ENCODE results near the gene CEP112.

The CEP112 gene

GRCh38 chr17:66076546-66077190, 115.3 kb downstream of the CEP112 start:
- peak; percentile 48 for DNase-seq (ENCODE audit: low read depth)

- no peak for DNase-seq (ENCODE audit: low read depth)
Measured at GRCh38 chr17:66073384-66073783, 118.5 kb downstream of the CEP112 start.

- peak; percentile 7 for DNase-seq (ENCODE audit: low read depth)
Measured at GRCh38 chr17:66063686-66064085, 128.2 kb downstream of the CEP112 start.

DNA sequence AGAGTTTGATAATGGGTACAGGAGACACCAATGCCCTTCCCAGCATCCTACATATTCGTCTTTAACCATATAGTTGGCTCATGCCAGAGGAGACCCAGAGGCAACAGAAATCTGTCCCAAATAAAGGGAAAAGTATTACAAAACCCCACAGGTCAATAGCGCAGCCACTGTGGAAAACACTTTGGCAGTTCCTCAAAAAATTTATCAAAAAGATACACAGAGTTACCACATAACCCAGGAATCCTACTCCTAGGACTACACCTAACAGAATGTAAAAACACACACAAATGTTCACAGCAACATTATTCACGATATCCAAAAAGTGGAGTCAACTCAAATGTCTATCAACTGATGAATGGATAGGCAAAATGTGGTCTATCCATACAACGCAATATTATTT, 135.8 kb downstream of the CEP112 start:
- no peak for DNase-seq (ENCODE audit: low read depth)

GRCh38 chr17:66054242-66054641, 137.7 kb downstream of the CEP112 start:
- no peak for DNase-seq (ENCODE audit: low read depth)

GRCh38 chr17:66044083-66044482, 147.8 kb downstream of the CEP112 start:
- DNase-seq (ENCODE audit: low read depth), result no peak

DNA sequence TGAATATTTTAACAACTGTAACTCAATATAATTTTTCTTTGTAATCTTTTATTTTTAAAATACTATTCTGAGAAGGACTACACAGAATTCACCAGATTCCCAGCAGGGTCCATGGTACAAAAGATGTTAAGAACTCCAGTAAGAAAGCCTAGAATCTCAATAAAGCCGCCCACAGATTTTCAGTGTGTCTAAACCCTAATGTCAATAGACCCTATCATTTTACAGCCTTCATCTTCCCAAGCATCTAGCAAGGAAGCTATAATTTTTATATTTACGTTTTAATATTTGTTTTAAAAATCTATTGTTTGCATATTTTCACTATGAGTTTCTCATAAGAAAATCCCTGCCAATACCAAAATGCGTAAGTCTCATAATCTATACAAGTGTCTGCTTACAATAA, 148.5 kb downstream of the CEP112 start:
- DNase-seq (ENCODE audit: low read depth), result no peak

- DNase-seq (ENCODE audit: low read depth), result no peak
Measured at GRCh38 chr17:66040402-66040801, 151.5 kb downstream of the CEP112 start.

DNA sequence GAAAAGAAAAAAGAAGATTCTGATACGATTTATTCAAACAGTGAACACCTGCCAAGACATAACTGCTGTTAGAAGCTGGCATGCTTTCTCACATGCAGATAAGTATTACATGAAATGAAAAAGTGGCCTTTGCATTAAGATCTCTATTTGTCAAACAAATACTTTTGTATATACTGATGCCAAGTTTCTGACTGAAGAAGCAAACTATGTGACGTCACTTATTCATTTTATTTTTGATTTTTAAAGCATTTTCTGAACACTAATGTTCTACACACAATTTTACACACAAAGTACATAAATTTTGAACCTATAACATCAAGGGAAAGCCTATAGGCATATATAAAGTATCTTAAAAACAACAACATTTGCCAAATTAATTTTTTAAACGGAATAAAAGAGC, 153.8 kb downstream of the CEP112 start:
- no peak for DNase-seq (ENCODE audit: low read depth)

DNA sequence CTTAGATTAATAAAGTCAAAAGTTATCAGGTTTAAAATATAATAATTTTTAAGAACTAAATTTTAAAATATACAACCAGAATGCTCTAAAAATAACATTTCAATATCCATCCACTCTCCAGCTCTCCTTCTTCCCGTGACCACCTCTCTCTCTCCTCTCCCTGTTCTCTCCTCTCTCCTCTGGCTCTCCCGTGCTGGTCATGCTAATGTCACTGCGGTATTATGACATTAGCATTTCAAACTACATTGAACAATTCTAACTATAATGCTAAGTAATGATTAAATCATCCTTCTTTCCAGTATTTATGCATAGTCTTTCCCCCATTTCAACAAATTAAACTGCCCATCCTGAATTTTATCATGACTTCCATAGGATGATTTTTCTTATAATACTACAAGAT, 154.7 kb downstream of the CEP112 start:
- no peak for DNase-seq (ENCODE audit: low read depth)

DNA sequence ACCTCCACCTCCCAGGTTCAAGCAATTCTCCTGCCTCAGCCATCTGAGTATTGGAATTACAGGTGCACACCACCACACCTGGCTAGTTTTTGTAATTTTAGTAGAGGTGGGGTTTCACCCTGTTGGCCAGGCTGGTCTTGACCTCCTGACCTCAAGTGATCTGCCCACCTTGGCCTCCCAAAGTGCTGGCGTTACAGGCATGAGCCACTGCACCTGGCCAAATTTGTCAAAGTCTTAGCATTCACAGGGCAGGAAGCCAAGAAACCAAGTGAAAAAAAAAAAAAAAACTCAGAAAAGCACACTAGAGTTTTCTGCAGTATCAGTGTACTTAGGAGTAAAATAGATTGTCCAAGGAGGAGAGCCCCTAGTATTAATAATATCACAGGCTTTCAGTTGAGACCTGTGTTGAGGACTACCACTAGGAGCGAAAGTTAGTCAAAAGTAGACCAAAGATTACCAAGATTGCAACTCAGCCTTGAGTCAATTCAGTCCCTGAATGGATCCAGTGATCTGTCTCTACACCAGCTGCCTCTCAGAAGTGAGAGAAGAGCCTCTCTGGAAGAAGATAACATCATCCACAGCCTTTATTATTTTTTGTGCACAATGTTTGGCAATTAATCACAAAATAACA, 159.7 kb downstream of the CEP112 start:
- DNase-seq (ENCODE audit: low read depth), result no peak

DNA sequence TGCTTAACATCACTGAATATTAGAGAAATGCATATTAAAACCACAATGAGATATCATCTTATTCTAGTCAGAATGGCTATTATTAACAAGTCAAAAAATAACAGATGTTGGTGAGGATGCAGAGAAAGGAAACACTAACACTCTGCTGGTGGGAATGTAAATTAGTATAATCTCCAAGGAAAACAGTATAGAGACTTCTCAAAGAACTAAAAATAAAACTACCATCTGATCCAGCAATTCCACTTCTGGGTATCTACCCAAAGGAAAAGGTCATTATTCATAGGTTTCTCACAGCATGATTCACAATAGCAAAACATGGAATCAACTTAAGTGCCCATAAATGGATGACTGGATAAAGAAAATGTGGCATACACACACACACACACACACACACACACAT, 166.4 kb downstream of the CEP112 start:
- no peak for DNase-seq (ENCODE audit: low read depth)

GRCh38 chr17:66021757-66022156, 170.2 kb downstream of the CEP112 start:
- DNase-seq (ENCODE audit: low read depth), result no peak

DNA sequence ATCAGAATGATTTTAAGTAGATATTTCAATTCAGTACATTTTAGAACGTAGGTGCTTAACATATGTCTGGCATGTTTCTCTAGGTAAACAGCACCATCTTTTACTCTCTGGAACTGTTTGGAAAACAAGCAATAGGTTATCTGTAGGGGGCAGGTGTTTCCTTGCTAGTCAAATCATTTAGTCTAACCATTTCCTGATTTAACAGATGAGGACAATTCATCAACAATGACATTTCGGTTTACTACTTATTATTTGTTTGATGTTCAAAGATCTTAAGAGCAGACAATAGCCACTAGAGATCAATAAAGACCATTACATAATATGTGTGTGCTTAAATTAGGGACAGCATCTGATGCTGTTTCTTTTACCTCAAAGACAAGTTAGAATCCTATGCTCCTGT, 173.1 kb downstream of the CEP112 start:
- DNase-seq (ENCODE audit: low read depth), result no peak

DNA sequence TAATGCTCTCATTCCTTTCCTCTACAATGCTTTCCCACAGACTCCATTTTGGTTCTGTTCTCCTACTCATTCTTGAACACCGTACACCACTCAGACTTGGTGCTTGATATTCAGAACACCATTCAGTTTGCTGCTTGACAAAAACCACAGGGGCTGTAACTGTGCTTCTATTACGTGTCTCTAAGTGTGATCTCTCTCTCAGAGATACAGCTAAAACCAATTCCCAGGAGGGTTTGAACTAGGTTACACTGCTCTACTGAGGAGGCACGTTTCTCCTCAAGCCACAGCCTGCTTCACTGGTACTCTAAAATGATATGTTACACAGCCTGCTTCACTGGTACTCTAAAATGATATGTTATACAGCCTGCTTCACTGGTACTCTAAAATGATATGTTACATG, 175.7 kb downstream of the CEP112 start:
- DNase-seq (ENCODE audit: low read depth), result no peak

DNA sequence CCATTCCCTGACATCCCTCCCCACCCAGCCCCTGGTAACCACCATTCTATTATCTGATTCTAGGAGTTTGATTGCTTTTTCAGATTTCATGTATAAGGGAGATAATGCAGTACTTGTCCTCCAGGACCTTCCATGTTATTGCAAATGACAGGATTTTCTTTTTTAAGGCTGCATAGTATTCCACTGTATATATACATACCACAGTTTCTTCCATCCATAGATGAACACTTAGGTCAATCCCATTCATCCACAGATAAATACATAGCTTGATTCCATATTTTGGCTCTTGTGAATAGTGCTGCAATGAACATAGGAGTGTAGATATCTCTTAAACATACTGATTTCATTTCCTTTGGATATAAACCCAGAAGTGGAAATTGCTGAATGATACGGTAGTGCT, 183.3 kb downstream of the CEP112 start:
- no peak for DNase-seq (ENCODE audit: low read depth)

DNA sequence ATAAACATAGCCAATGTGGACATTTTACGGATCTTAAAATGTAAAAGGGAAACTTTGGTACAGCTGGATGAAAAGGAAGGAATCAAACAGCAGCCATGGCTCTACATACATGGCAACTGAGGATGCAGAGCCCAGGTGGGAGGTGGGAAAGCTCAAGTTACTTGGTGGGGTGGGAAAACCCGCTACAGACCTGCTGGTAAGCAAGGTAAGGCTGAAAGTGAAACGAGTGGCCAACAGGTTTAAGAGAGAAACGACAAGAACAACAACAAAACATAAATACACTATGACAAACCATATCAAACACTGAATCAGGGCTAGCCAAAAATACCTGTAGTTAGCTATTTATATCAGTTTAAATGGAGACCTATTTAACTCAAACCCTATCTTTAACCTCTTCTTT, 185.3 kb downstream of the CEP112 start:
- DNase-seq (ENCODE audit: low read depth), result no peak

DNA sequence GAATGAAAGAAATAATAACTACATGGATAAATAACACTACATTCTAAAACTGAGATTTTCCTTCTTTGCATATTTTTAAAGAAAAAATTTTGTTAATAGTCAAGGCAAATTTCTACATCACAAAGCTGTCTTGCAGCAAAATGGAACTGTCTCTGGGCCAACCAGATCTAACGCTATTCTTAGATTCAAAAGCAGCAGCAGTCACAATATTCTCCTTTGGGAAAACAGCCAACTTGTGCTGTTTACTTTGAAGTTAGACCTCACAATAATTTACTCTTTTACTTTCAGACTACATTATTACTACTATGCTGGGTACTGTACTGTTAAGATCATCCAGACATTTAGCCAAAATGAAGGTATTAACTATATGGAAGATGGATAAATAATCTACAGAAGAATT, 189.1 kb downstream of the CEP112 start:
- no peak for DNase-seq (ENCODE audit: low read depth)

DNA sequence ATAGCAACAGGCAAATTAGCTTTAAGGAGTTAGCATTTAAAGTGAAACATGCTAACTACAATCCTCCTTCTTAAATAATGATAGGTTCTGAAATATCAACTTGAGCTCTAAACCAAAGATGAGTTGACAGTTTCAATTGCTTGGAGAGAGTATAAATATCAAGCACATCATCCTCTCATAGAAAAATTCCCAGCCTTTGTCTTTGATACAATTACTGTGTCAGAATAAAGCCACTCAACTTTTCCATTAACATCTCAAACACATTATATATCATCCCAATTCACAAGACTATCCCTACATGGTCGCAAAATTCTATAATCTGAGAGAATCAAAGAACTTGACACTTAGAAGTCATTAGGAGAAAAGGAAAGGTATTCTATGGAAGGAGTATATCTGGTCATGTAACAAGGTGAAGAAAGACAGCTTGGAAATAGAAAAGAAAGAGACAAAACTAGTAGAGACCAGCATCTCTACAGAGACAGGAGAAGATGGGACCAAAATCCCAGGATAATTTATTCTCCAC, 189.8 kb downstream of the CEP112 start:
- DNase-seq (ENCODE audit: low read depth), result no peak

DNA sequence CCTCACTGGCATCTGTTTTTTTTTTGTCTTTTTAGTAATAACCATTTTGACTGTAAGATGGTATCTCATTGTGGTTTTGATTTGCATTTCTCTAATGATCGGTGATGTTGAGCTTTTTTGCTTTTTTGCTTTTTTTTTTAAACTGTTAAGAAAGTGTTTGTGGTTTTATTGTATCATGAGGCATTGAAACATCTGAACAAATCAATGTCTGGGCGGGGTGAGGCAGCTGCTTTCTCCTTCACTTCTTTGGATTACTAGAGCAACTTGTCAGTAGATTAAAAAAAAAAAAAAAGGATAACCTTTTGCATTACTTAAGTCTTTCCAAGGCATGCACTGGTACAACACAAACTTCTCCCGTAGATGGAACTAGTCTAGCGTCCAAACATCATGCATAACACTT, 191.7 kb downstream of the CEP112 start:
- no peak for DNase-seq (ENCODE audit: low read depth)

DNA sequence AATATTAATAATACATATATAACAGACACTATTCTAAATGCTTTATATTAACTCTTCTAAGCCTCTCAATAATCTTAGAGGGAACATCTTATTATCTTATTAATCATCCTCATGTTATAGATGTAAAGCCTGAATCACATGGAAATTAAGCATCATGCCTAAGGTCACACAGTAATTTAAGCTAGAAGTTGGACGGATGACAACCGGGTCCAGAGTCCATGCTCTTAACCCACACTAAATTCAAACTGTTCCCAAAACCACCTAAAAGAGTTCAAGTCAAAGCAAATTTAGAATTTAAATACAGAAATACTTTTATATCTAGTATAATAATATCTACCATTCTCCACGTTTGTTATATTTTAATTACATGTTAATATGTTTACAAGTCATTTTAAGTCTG, 193.3 kb downstream of the CEP112 start:
- no peak for DNase-seq (ENCODE audit: low read depth)

GRCh38 chr17:65994679-65995078, 197.3 kb downstream of the CEP112 start:
- no peak for DNase-seq (ENCODE audit: low read depth)

DNA sequence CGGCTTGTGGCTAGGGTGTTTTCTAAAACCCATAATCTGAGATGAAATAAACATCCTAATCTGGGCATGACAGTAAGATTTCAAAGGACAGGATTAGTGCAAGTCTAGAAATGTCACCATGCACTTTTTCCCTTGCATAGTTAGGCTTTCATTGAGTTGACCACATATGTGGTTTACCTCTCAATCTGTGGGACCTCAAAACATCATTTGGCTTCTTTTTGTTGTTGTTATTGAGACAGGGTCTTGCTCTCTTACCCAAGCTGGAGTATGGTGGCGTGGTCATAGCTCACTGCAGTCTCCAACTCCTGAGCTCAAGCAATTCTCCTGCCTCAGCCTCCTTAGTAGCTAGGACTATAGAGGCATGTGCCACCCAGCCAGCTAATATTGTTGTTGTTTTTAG, 197.8 kb downstream of the CEP112 start:
- no peak for DNase-seq (ENCODE audit: low read depth)

DNA sequence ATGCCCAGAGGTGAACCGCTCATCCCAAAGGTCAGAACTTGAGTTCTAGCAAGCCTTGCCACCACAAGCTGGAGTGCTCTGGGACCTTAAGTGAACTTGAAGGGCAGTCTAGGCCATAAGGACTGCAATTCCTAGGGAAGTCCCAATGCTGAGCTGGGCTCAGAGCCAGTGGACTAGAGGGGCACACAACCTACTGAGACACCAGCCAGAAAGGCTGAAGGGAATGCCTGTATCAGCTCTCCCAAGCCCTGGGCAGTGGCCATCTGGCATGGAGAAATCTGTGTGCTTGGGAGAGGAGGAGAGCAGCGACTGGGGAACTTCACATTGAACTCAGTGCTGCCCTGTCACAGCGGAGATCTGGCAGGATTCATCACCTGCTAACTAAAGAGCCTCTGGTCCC, 201.3 kb downstream of the CEP112 start:
- no peak for DNase-seq (ENCODE audit: low read depth)

All from ELR (cell line).